Epithelial cell of proximal tubule (primary cell): ENCODE measurements around the gene CROCC. TPM values are rescaled to one million over a fixed set of nuclear protein-coding genes. Genes with fewer than 3 reads are reported as not detected.

Experiments used
- DNase-seq: peaks from one replicate; pipeline ENCODE4 v3.0.0-alpha.2; 2011; ENCODE audit warnings: low read depth
- H3K4me3 ChIP-seq: 2 replicates; pipeline ENCODE4 v1.5.1; 2011; ENCODE audit warnings: low read depth, mild to moderate bottlenecking, low read length
- CTCF ChIP-seq: conservative IDR thresholded peaks from 2 replicates; pipeline ENCODE4 v1.5.1; 2012; ENCODE audit warnings: low read depth, mild to moderate bottlenecking, low read length
- total RNA-seq: library from RNA; depleted of rRNA; stranded (reverse); fragments of >200 nt; gene quantifications from 2 replicates; pipeline ENCODE4 v1.2.3, GENCODE V29; 2015

CROCC gene
- total RNA-seq, 1 donor from 2014 or later: 17.7 TPM

- no peak for DNase-seq
- no peak overlapping the region for H3K4me3 ChIP-seq
- TF ChIP-seq CTCF: no peak
These were observed 55.2 kb downstream of the CROCC start for GRCh38 chr1:16976966-16977365.

GRCh38 chr1:16977377-16977776, 55.6 kb downstream of the CROCC start:
- DNase-seq: no peak
- no peak for TF ChIP-seq CTCF
- no peak overlapping the region for H3K4me3 ChIP-seq

- DNase-seq: no peak
- TF ChIP-seq CTCF: no peak
- H3K4me3 ChIP-seq: no peak overlapping the region
These were observed 56.4 kb downstream of the CROCC start for GRCh38 chr1:16978139-16978538.

GRCh38 chr1:16978567-16979474, 57.1 kb downstream of the CROCC start:
- DNase-seq: no peak
- TF ChIP-seq CTCF: no peak
- no peak overlapping the region for H3K4me3 ChIP-seq

GRCh38 chr1:16979475-16980327, 58.0 kb downstream of the CROCC start:
- H3K4me3 ChIP-seq: peak overlapping the region; percentile 28
- no peak for TF ChIP-seq CTCF
- DNase-seq: no peak

GRCh38 chr1:16980473-16981268, 58.9 kb downstream of the CROCC start, which contains the start of gene MFAP2:
TSS of gene MFAP2 (minus strand) at chr1:16980620. CDS start at chr1:16978273, 2,347 bp downstream.
- no peak for DNase-seq
- TF ChIP-seq CTCF: no peak
- H3K4me3 ChIP-seq: peak within 1 kb of the TSS; percentile 28
